SK-N-SH (cell line): ENCODE data around the gene PET100. TPM values are rescaled to one million over a fixed set of nuclear protein-coding genes. Genes with fewer than 3 reads are reported as not detected.

ENCODE experiments used
- CTCF ChIA-PET: fragments of 300-600, 350-600 bp; formaldehyde crosslinking; extraction: SDS; loops from one replicate; lab custom pipeline; 2021; lab: Yijun Ruan, JAX
- POLR2A ChIA-PET: fragments of 350-600 bp; sonication (Branson Sonifier 250); formaldehyde crosslinking; extraction: SDS; loops from one replicate; lab custom pipeline; 2020; ENCODE audit warnings: antibody characterized with exemption, inconsistent platforms; lab: Yijun Ruan, JAX
- DNase-seq: peaks from one replicate; pipeline ENCODE4 v3.0.0; 2012
- H2AFZ ChIP-seq: fragments of 200-600 bp; sonication (generic); 2 replicates; pipeline ENCODE4 v1.8.1; 2016; ENCODE audit warnings: antibody characterized with exemption, mild to moderate bottlenecking, low read depth
- H3F3A ChIP-seq: fragments of 200-600 bp; sonication (generic); replicated peaks from 2 replicates; pipeline ENCODE3; 2016; ENCODE audit warnings: antibody characterized with exemption, mild to moderate bottlenecking; ENCODE audit not compliant: insufficient read depth
- H3K27ac ChIP-seq, 2 experiments: fragments of 200-500 bp in 1 of 2; fragments of 200-600 bp in 1 of 2; sonication (Bioruptor generic) in 1 of 2; sonication (generic), shearing (Covaris generic) in 1 of 2; 2 replicates each; pipeline versions ENCODE4 v1.5.1 to v1.6.1; 2014 to 2016; ENCODE audit warnings: low read depth in 2 of 2, inconsistent platforms in 1 of 2, low read length in 1 of 2, mild to moderate bottlenecking in 1 of 2, mixed read lengths in 1 of 2
- H3K27me3 ChIP-seq: fragments of 200-600 bp; sonication (generic), shearing (Covaris generic); 2 replicates; pipeline ENCODE4 v1.6.1; 2016; ENCODE audit warnings: mixed run types; ENCODE audit not compliant: insufficient read depth
- H3K36me3 ChIP-seq, 2 experiments: fragments of 200-500 bp in 1 of 2; fragments of 200-600 bp in 1 of 2; sonication (Bioruptor generic) in 1 of 2; sonication (generic) in 1 of 2; replicated peaks in 1 of 2; 2 replicates each; pipeline versions ENCODE3 to v1.5.1; 2014 to 2016; ENCODE audit warnings: low read length in 1 of 2, mild to moderate bottlenecking in 1 of 2; ENCODE audit not compliant: insufficient read depth in 2 of 2, control insufficient read depth in 1 of 2
- H3K4me1 ChIP-seq, 2 experiments: fragments of 200-500 bp in 1 of 2; fragments of 200-600 bp in 1 of 2; sonication (Bioruptor generic) in 1 of 2; sonication (generic), shearing (Covaris generic) in 1 of 2; 2 replicates each; pipeline versions ENCODE4 v1.5.1 to v1.6.1; 2014 to 2016; ENCODE audit warnings: low read depth in 1 of 2, low read length in 1 of 2, mixed run types in 1 of 2; ENCODE audit not compliant: insufficient read depth in 2 of 2, control insufficient read depth in 1 of 2
- H3K4me2 ChIP-seq: fragments of 200-600 bp; sonication (generic), shearing (Covaris generic); 2 replicates; pipeline ENCODE4 v1.6.1; 2017; ENCODE audit warnings: mixed run types
- H3K4me3 ChIP-seq, 2 experiments: fragments of 200-500 bp in 1 of 2; fragments of 200-600 bp in 1 of 2; sonication (Bioruptor generic) in 1 of 2; sonication (generic), shearing (Covaris generic) in 1 of 2; 2 replicates each; pipeline versions ENCODE4 v1.5.1 to v1.8.1; 2014 to 2016; ENCODE audit warnings: low read depth in 2 of 2, inconsistent platforms in 1 of 2, low read length in 1 of 2, mild to moderate bottlenecking in 1 of 2, mixed read lengths in 1 of 2, moderate library complexity in 1 of 2
- H3K79me2 ChIP-seq: fragments of 200-600 bp; sonication (generic); 2 replicates; pipeline ENCODE4 v1.8.1; 2017; ENCODE audit warnings: mild to moderate bottlenecking; ENCODE audit not compliant: insufficient read depth
- H3K9ac ChIP-seq: fragments of 200-600 bp; sonication (generic); 2 replicates; pipeline ENCODE4 v1.6.1; 2017; ENCODE audit warnings: mixed run types
- H3K9me2 ChIP-seq: fragments of 200-600 bp; sonication (generic); 2 replicates; pipeline ENCODE4 v1.6.1; 2017; ENCODE audit warnings: mixed run types
- H3K9me3 ChIP-seq: fragments of 200-600 bp; sonication (generic); 2 replicates; pipeline ENCODE4 v1.6.1; 2017; ENCODE audit warnings: mixed run types, mild to moderate bottlenecking, moderate library complexity
- H4K20me1 ChIP-seq: fragments of 200-600 bp; sonication (generic); 2 replicates; pipeline ENCODE4 v1.6.1; 2017; ENCODE audit warnings: mild to moderate bottlenecking, mixed run types; ENCODE audit not compliant: insufficient read depth
- MEF2A ChIP-seq: IDR thresholded peaks from 2 replicates; pipeline ENCODE4 v1.4.0; 2012; ENCODE audit warnings: low read depth, borderline replicate concordance
- RCOR1 ChIP-seq: fragments of 150-350 bp; IDR thresholded peaks from 2 replicates; pipeline ENCODE4 v1.6.1; 2017; ENCODE audit warnings: antibody characterized with exemption, low read length
- REST ChIP-seq: IDR thresholded peaks from 2 replicates; pipeline ENCODE4 v1.6.1; 2012; ENCODE audit warnings: mild to moderate bottlenecking, low read depth, low read length, moderate library complexity
- SMC3 ChIP-seq: IDR thresholded peaks from 2 replicates; pipeline ENCODE4 v1.6.1; 2012; ENCODE audit warnings: low read depth, low read length, improper control_type of control experiment
- WGBS: methylation state at CpG from one replicate; pipeline ENCODE4 v1.1.6; 2017; ENCODE audit warnings: low lambda C conversion rate; 5-methylcytosine and 5-hydroxymethylcytosine counted together
- polyA plus RNA-seq, 3 experiments: library from polyadenylated mRNA; depleted of rRNA; stranded (reverse); fragments of >200 nt; gene quantifications; 2 replicates each; pipeline ENCODE4 v1.2.3, GENCODE V29; 2012
- TF ChIP-seq, protein P1 (sequence below): fragments of 150-350 bp; IDR thresholded peaks from 2 replicates; pipeline ENCODE4 v1.6.1; 2017; ENCODE audit warnings: antibody characterized with exemption, low read length, low read depth, borderline replicate concordance

Gene PET100
- polyA plus RNA-seq, 1 of the 3 experiments (the other 2 are of a cell fraction) = 48.1 TPM

- Histone ChIP-seq H3K27me3 (no peaks in the 10 kb centered on the region), H4K20me1 (no peaks in the 10 kb centered on the region), H3K9ac (no peak overlapping the region), H3K4me3 (no peak overlapping the region), H2AFZ (no peak overlapping the region), H3K9me2 (no peaks in the 10 kb centered on the region), H3K9me3 (no peaks in the 10 kb centered on the region), H3K36me3 (no peaks in the 10 kb centered on the region), H3F3A (no peaks in the 10 kb centered on the region), H3K27ac (no peak overlapping the region), H3K79me2 (no peaks in the 10 kb centered on the region), H3K4me2 (no peak overlapping the region), H3K4me1 (peaks cover 0 to 8% of the 10 kb centered on the region in 2 experiments; a peak in 1 of 4 replicates)
- ChIA-PET POLR2A (interaction anchor here (1.0 kb wide), 1 partner anchor 11 kb away, joined by 3 read pairs; no protein-coding TSS in a partner anchor), CTCF (interaction anchor here (2.0 to 2.8 kb wide), 2 partner anchors 11 to 40 kb away, joined by 10 to 12 read pairs; no protein-coding TSS in a partner anchor)
- TF ChIP-seq SMC3 = no peak
- no peak for TF ChIP-seq MEF2A
- 82% methylated on average over 7 of the region's 25 CpGs for WGBS
- DNase-seq = no peak
These were observed 21.6 kb upstream of the PET100 start for GRCh38 chr19:7607874-7608560.

GRCh38 chr19:7610491-7611240 is 18.9 kb upstream of the PET100 start:
- Histone ChIP-seq H3K9ac (no peak overlapping the region), H3K27ac (no peak overlapping the region), H3F3A (no peaks in the 10 kb centered on the region), H3K9me2 (no peaks in the 10 kb centered on the region), H3K9me3 (no peaks in the 10 kb centered on the region), H2AFZ (no peak overlapping the region), H3K27me3 (no peaks in the 10 kb centered on the region), H3K4me2 (no peak overlapping the region), H3K4me1 (no peaks in the 10 kb centered on the region), H3K79me2 (no peaks in the 10 kb centered on the region)
- no peak for DNase-seq
- TF ChIP-seq RCOR1 = no peak
- TF ChIP-seq, all 33 proteins: peak for 0
- POLR2A ChIA-PET = interaction anchor here (1.2 kb wide), 1 partner anchor 14 kb away, joined by 3 read pairs; no protein-coding TSS in a partner anchor
- no peak overlapping the region for H3K4me3 ChIP-seq
- CTCF ChIA-PET = interaction anchor here (1.8 kb wide), 1 partner anchor 70 kb away, joined by 6 read pairs; the partner anchor contains the start of gene TRAPPC5
- H4K20me1 ChIP-seq = no peaks in the 10 kb centered on the region
- WGBS = 44% methylated on average over 14 of the region's 31 CpGs
- no peaks in the 10 kb centered on the region for H3K36me3 ChIP-seq

GRCh38 chr19:7611541-7612279 is 17.9 kb upstream of the PET100 start:
- no peaks in the 10 kb centered on the region for H3K9me3 ChIP-seq
- 75% methylated on average over 7 of the region's 41 CpGs for WGBS
- no peak overlapping the region for H3K9ac ChIP-seq
- H3F3A ChIP-seq = no peaks in the 10 kb centered on the region
- peaks cover 0 to 2% of the 10 kb centered on the region in 2 experiments; a peak in 1 of 4 replicates for H3K4me1 ChIP-seq
- no peak overlapping the region for H3K4me2 ChIP-seq
- no peak overlapping the region for H3K27ac ChIP-seq
- POLR2A ChIA-PET = interaction anchor here (1.2 kb wide), 1 partner anchor 15 kb away, joined by 3 read pairs; no protein-coding TSS in a partner anchor
- no peaks in the 10 kb centered on the region for H3K9me2 ChIP-seq
- H4K20me1 ChIP-seq = no peaks in the 10 kb centered on the region
- no peaks in the 10 kb centered on the region for H3K27me3 ChIP-seq
- H3K36me3 ChIP-seq = no peaks in the 10 kb centered on the region
- CTCF ChIA-PET = interaction anchor here (1.4 kb wide), 1 partner anchor 43 kb away, joined by 3 read pairs; no protein-coding TSS in a partner anchor
- no peak overlapping the region for H3K4me3 ChIP-seq
- DNase-seq = no peak
- no peak overlapping the region for H2AFZ ChIP-seq
- no peak for TF ChIP-seq MEF2A
- TF ChIP-seq REST = peak; percentile 88
- TF ChIP-seq, protein P1, sequence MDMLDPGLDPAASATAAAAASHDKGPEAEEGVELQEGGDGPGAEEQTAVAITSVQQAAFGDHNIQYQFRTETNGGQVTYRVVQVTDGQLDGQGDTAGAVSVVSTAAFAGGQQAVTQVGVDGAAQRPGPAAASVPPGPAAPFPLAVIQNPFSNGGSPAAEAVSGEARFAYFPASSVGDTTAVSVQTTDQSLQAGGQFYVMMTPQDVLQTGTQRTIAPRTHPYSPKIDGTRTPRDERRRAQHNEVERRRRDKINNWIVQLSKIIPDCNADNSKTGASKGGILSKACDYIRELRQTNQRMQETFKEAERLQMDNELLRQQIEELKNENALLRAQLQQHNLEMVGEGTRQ = no peak
- H3K79me2 ChIP-seq = no peaks in the 10 kb centered on the region
